KOPT-K1 (cell line): ENCODE data around the gene CD164L2.
A peak's percentile ranks its signal among the peaks of the same experiment; 100 is the strongest.
"Not testable (repeated sequence)": the region's sequence is repeated elsewhere in the genome, so short reads cannot be mapped to it uniquely, and the experiment has no call there.

Source experiments
- H3K27ac ChIP-seq: fragments of 200-600 bp; sonication (generic); 2 replicates; pipeline ENCODE4 v1.5.1; 2016; ENCODE audit warnings: antibody characterized with exemption, mild to moderate bottlenecking, low read depth, low read length; ENCODE audit not compliant: poor library complexity, severe bottlenecking
- H3K36me3 ChIP-seq: fragments of 200-600 bp; sonication (generic); 2 replicates; pipeline ENCODE4 v1.5.1; 2017; ENCODE audit warnings: antibody characterized with exemption, mild to moderate bottlenecking, low read length, moderate library complexity; ENCODE audit not compliant: insufficient read depth
- H3K9me3 ChIP-seq: fragments of 200-600 bp; sonication (generic); 2 replicates; pipeline ENCODE4 v1.5.1; 2017; ENCODE audit warnings: antibody characterized with exemption, low read length, mild to moderate bottlenecking; ENCODE audit not compliant: insufficient read depth, poor library complexity, severe bottlenecking

The CD164L2 gene

DNA sequence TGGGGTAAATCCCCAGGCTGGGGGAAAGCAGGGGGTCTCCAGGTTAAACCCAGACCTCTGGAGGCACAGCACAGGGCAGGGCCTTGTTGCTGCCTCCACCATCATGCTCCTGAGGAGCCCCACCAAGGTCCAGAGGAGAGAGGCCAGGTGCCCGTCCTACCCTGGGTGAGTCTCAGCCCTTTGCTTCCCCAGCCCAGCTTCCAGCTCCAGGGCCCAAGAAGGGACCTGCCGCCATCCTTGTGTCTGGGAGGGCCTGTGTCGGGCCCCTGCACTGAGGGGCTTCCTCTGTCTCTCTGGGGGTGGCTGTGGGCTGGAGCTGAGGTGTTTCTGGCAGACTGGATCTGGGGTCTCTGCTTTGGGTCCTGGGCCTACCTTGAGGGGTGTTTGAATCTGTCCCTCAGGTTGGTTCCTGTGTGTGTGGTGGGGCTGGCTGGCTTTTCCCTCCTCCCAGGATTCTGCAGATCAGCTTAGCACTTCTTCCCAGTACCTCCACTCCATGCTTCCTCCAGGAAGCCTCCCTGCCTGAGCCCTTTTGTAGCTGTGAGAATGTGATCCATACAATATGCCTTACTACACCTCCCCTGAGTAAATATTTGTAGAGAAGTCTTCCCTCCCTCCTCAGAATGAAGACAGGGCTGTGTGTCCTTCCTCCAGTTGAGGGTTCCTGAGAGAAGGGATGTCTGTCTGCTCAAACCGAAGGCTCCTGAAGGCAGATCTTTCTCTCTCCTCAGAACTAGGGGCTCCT, 15.4 kb upstream of the CD164L2 start:
- no peaks in the 10 kb centered on the region for H3K9me3 ChIP-seq
- no peak overlapping the region for H3K27ac ChIP-seq
- H3K36me3 ChIP-seq: peaks cover 5% of the 10 kb centered on the region; the same call in 1 of the 2 replicates

DNA sequence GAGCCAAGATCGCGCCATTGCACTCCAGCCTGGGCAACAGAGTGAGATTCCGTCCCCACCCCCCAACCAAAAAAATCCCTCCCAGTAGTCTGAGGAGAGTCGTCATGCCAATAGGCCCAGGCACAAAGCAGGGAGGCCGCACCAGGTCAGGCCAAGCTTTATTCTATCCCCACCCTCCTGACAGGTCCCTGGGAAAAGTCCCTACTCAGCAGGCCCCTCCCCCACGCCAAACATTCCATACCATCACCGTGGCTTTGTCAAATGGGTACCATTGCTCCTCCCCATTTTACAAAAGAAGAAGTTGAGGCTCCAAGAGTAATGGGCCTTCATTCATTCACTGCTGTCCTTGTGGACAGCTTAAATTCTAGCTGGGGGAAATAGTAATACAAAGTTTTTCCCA, 14.6 kb upstream of the CD164L2 start:
- peaks cover 4% of the 10 kb centered on the region; the same call in 1 of the 2 replicates for H3K36me3 ChIP-seq
- no peak overlapping the region for H3K27ac ChIP-seq
- H3K9me3 ChIP-seq: no peaks in the 10 kb centered on the region

DNA sequence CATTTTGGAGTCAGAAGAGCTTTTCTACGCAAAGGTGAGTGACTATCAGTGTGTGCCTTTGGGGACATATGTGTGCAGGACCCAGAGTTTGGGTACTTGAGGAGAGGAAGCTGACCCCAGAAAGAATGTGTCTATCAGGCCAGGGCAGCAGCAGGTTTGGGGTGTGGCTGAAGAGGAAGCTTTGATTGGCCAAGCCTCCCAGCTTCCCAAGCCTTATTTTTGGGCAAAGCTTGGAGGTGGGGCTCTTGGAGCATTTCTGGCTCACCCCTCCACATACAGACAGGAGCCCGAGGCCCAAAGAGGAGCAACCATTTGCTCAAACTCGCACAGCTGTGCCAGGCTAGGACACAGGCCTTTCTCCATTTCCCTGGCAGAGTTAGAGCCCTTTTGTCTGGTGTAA, 14.0 kb upstream of the CD164L2 start:
- H3K27ac ChIP-seq: no peak overlapping the region
- no peaks in the 10 kb centered on the region for H3K36me3 ChIP-seq
- H3K9me3 ChIP-seq: no peaks in the 10 kb centered on the region

DNA sequence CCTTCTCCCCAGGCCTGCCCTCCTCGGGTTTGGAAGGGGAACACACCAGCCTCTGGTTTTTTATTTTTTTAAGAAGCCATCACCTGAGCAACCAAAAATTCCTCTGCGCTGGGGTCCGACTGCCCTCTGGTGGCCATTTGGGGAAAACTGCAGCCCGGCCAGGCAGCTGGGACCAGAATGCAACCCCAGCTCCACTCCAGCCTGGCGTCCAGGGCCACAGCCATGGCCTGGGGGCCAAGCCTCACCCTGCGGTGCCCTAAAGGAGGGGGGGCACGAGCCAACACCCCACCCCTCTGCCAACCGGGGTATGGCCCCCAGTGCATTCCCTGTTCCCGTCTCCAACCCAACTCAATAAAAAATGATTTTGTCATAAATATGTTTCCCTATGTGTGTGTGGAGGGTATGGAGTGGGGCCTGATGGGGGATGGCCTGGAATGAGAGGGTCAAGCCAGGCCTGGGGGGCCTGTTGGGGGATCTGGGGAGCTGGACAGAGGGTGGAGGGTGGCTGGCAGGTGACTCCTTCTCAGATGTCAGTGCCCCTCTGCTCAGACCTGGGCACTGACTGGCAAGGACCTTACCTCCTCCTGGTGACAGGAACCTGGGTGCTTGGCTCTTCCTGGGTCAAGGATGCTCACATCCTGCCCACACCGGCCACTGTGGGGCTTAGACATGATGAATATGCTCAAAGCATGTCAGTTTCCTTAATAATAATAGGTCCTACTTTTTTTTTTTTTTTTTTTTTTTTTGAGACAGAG, 12.5 kb upstream of the CD164L2 start:
- no peaks in the 10 kb centered on the region for H3K9me3 ChIP-seq
- no peaks in the 10 kb centered on the region for H3K36me3 ChIP-seq
- H3K27ac ChIP-seq: no peak overlapping the region

DNA sequence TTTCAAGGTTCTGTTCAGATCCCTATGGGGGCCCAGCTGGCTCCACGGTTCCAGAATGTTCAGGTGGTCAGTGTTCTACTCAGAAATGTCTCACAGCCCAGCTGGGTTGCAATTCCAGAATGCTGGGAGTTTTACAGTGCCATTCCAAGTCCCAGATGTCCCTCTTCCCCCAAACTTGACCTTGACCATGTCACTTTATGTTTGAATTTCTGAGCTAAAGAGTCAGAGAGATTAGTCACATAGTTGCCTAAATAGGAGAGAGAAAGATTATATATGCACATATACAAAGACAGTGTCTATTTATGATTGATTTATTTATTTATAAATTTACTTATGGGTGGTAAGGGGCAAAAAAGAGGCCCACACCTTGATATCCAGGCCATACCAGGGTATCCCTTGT, 11.8 kb upstream of the CD164L2 start:
- Histone ChIP-seq H3K36me3 (no peaks in the 10 kb centered on the region), H3K27ac (no peak overlapping the region), H3K9me3 (no peaks in the 10 kb centered on the region)

DNA sequence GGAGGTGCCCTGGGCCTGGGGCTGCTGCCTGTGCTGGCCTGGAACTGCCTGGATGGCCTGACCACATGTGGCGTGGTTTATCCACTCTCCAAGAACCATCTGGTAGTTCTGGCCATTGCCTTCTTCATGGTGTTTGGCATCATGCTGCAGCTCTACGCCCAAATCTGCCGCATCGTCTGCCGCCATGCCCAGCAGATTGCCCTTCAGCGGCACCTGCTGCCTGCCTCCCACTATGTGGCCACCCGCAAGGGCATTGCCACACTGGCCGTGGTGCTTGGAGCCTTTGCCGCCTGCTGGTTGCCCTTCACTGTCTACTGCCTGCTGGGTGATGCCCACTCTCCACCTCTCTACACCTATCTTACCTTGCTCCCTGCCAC, 11.1 kb upstream of the CD164L2 start:
- Histone ChIP-seq H3K9me3 (no peaks in the 10 kb centered on the region), H3K36me3 (no peaks in the 10 kb centered on the region), H3K27ac (no peak overlapping the region)

DNA sequence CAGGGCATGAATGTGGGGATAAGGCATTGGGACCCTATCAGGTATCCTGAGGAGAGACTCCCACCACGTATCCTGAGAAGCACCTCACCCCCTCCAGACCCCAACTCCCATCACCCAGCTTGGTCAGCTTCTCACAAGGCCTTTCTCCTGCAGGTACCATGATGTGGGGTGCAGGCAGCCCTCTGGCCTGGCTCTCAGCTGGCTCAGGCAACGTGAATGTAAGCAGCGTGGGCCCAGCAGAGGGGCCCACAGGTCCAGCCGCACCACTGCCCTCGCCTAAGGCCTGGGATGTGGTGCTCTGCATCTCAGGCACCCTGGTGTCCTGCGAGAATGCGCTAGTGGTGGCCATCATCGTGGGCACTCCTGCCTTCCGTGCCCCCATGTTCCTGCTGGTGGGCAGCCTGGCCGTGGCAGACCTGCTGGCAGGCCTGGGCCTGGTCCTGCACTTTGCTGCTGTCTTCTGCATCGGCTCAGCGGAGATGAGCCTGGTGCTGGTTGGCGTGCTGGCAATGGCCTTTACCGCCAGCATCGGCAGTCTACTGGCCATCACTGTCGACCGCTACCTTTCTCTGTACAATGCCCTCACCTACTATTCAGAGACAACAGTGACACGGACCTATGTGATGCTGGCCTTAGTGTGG, 10.6 kb upstream of the CD164L2 start:
- Histone ChIP-seq H3K9me3 (no peaks in the 10 kb centered on the region), H3K36me3 (no peaks in the 10 kb centered on the region), H3K27ac (no peak overlapping the region)

DNA sequence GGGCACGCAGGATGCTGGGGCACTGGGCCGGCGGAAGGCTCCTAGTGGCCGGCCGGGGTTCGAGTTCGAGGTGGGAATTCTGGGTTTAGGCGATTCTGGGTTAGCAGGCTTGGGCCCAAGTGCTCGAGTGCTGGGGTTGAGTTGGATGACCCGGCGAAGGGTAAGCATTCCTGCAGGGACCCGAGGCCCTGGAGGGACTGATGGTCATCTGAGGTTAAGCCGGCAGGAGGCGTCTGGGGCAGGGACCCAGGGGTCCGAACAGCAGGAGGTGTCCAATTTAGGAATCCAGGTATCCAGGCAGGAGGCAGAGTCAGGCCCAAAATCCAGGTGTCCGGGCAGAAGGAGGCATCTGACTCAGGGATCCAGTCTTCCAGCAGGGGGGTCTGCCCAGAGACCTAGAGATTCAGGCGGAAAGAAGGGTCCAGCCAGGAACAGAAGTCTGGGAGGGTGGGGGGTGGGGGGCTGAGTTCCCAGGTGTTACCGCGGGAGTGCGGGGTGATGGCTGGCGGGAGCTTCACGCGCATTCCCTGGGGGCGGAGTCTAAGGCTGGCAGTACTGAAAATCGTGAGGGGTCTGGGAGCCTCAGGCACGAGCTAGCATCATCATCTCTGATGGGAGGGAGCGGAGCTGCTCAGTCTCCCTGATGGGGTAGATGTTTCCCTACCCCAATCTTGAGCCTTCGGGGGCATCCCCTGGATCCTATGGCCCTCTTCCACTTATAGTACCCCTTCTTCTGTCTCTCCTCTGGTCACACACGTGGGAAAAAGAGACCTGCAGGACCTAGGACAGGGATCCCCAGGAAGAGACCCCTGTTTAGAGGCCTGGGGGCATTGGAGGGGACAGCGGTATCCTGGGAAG, 9.9 kb upstream of the CD164L2 start:
- H3K36me3 ChIP-seq: no peaks in the 10 kb centered on the region
- peak overlapping the region; percentile 49 for H3K27ac ChIP-seq
- no peaks in the 10 kb centered on the region for H3K9me3 ChIP-seq

DNA sequence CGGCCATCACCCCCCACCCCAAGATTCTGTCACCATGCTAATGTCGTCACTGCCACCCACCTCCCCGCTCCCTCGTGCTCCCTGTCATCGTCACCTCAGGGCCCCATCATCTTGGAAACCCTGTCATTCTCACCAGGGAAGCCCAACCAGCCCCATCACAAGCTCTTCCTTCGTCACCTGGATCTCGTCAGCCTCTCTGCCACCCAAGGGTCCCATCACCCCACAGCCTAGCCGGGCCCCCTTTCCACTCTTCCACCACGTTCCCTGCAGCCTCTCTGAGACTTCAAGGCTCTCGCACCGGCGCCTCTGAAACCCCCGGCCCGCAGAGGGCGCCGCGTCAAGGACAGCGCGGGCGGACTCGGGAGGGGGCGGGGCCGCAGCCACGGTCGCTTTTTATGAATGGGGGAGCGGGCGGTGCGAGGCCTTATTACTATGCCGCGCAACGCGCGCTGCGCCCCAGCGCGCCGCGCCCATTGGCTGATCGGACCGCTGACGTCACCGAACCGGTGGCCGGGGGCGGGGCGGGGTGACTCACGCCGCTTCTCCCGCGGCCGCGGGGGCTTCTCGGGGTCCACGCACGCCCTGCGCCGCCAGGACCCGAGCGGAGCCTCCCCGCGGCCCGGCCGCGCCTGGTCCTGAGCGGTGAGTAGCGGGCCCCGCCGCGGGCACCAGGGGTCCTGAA, 9.1 kb upstream of the CD164L2 start, which contains the start of gene GPR3:
TSS of gene GPR3 (plus strand) at position 527 of the 682 bp plus-strand sequence. CDS start 1,177 bp downstream, outside the sequence.
- Histone ChIP-seq H3K36me3 (no peaks in the 10 kb centered on the region), H3K27ac (peak within 1 kb of the TSS; percentile 49), H3K9me3 (no peaks in the 10 kb centered on the region)

DNA sequence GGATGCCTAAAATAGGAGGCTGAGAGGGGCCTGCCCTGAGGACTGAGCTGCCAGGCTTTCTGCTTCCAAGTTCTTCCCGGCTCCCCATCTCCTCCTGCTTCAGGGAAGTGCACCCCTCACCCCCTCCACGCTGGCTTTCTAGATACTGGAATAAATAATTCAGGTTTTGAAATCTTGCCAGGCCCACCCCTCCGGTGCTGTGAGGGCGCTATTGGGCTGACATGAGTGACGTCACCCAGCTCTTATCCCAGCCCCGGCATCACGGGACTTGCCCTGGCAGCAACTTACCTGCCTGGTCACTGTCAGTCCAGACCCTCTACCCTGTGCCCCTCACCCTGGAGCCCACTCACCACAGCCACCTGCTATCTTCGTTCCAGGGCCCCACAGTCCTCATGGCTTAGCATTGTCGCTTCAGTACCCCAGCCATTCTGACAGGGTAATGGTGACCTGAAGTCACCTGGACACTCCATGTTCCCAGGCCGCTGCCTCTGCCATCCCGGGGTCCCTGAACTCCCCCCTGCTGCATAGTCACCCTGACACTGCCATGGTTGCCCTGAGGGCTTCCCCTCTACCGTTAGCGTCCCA, 8.5 kb upstream of the CD164L2 start:
- Histone ChIP-seq H3K27ac (no peak overlapping the region), H3K36me3 (no peaks in the 10 kb centered on the region), H3K9me3 (no peaks in the 10 kb centered on the region)

DNA sequence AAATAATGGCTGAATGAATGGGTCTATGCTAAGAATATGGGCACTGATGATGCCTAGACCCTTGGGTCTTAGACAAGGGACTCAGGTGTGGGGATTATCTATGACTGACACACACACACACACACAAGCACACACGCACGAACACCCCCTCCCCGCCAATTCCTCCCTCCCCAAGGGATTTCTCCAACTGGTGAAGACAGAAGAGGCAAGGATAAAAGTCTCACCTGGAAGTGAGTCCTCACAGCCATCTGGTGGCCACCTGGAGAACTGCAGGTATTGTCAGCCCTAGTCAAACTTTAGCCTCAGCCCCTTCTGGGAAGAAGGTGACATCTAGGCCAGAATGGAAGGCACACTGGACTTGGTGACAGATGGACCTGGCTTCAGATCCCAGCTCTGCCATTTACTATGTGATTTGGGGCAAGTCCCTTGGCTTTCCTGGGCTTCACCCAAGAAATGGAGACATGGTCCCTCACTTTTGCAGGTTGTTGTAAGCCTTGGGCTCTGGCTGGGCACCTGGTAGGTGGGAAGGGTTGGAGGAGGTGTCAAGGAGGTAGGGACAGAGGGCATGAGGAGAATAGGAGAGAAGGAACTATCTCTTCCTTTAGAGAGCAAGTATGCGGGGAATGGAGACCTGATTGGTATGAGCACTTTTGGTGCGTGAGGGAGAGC, 5.3 kb upstream of the CD164L2 start:
- Histone ChIP-seq H3K9me3 (no peaks in the 10 kb centered on the region), H3K27ac (no peak overlapping the region)

DNA sequence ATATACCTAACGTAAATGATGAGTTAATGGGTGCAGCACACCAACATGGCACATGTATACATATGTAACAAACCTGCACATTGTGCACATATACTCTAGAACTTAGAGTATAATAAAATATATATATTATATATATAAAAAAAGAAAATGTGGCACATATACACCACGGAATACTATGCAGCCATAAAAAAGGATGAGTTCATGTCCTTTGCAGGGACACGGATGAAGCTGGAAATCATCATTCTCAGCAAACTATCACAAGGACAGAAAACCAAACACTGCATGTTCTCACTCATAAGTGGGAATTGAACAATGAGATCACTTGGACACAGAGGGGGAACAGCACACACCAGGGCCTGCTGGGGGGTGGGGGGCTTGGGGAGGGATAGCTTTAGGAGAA, 1.7 kb upstream of the CD164L2 start:
- not testable (repeated sequence) for H3K36me3 ChIP-seq, H3K27ac ChIP-seq, H3K9me3 ChIP-seq

More for the DNA sequence above, 5.3 kb upstream of the CD164L2 start:
- H3K36me3 ChIP-seq: no peaks in the 10 kb centered on the region

DNA sequence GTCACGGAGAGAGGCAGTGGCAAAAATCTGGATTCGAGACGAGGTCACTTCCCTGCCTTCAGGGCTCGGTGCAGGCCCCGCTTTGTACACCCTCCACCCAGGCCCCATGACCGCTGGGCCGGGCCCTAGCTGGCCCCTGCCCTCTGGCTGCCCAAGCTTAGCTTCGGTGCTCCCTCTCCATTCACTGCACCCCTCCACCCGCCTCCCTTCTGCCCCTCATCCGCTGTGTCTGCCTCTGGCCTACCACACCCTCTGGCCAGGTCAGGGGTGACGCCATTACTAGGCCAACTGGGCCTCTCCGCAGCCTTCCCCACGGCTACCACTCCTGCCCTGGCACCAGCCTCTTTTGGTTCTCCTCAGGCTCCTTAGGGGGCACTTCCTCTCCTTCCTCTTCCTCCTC, 528 bp upstream of the CD164L2 start:
- H3K27ac ChIP-seq: no peak overlapping the region
- no peaks in the 10 kb centered on the region for H3K36me3 ChIP-seq
- H3K9me3 ChIP-seq: no peaks in the 10 kb centered on the region
